Fibroblast of peridontal ligament (primary cell): Measurements from ENCODE around the gene ARMC9.
"Not testable (repeated sequence)": the region's sequence is repeated elsewhere in the genome, so short reads cannot be mapped to it uniquely, and the experiment has no call there.

Source experiments
- DNase-seq: peaks from one replicate; pipeline ENCODE4 v3.0.0-alpha.2; 2010; ENCODE audit errors: extremely low read depth

ARMC9 gene

DNA sequence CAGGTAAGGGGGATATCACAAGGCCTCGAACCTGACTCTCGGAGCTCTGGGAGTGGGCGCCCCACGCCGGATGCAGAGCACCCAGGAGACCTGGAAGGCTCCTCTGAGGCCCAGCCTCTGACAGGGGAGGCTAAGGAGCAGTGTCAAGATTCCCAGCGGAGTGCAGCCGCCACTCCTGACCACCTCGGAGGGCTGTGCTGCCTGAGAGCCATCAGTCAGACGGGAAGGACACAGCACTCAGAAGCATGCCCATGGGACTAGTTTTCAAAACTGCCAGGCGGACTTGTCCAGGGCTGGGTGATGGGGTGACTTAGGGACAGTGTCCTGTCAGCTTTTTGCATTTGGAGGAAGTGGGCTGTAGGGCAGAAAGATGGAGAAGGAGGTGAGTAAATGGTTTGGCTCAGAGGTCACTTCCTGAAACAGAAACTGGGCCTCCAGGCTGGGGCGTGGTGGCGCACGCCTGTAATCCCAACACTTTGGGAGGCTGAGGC lies 162.5 kb downstream of the ARMC9 start:
- DNase-seq: no peak

DNA sequence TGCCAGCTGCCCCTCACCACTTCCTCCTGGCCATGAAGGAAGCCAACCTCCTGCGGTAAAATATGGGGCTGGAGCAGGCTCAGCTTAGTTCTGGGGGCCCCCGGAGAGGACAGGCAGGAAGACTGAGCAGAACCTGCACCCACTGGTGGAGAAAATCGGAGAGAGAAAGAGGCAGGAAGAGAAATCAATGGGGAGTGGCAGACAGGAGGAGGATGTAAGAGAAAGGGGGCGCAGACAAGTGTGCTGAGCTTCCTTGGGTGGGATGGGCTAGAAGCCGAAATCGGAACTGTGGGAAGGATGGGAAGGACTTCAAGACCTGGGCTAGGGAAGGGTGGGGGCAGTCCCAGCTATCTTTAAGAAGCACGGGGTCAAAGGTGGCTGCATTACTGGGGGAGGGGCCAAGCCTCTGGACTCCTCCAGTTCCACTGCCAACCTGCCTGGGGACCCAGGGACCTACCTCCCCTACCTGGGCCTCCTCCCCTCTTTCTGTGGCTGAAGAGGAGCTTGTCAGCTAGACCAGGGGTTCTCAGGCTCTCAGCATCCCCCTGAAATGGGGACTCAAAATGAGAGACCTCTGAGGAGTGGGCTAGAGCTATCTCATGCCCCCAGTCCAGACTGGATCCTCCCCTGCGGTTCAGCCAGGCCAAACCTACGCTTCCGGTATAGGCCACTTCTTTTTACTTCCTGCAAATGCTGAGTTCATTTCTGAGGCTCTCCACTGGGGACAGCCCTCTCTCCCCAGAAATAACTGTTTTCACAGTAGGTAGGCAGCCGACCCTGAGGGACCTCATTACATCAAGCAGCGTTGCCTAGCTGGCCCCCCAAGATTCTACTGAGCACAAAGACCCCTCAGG lies 163.5 kb downstream of the ARMC9 start:
- DNase-seq: no peak

DNA sequence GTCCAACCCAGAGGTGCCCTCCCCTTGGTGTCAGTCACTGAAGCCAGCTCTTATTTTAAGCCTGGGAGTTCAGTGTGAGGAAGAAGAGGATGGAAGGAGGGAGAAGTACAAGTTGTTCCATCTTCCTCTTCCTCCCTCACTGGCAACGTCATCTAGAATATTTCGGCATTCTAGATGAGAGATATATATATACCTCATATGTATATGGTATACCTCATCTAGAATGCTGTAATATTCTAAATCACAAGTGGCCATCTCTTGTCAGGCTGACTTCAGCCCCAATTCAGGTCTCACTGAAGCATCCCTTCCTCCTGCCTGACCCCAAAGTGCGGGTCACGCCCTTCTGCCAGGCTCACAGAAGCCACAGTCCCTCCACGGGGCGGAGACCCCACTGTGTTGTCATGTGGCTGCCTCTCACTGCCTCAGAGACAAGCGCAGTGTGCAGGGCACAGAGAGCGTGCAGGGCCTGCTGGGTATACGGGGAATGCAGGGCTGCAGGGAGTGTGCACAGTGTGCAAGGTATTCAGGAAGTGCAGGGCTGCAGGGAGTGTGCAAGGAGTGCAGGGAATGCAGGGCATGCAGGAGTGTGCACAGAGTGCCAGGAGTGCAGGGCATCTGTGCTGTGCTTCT lies 164.2 kb downstream of the ARMC9 start:
- no peak for DNase-seq

DNA sequence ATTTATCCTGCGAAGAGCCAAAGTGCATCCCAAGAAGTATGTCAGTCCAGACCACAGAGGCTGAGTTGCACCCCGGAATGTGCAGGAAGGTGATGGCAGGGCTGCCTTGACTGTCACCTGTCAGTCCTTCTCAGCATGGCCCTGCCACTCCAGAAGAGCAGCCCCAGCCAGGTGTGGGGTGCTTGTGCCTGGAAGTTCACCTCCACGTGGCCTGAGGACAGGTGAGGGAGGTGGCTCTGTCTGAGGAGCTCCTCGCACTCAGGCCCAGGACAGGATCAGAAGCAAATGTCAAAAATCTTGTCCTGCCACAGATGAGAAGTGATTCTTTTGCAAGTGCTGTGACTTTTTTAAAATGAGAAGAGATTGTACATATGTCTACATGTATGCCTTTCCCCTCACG lies 165.6 kb downstream of the ARMC9 start:
- no peak for DNase-seq

DNA sequence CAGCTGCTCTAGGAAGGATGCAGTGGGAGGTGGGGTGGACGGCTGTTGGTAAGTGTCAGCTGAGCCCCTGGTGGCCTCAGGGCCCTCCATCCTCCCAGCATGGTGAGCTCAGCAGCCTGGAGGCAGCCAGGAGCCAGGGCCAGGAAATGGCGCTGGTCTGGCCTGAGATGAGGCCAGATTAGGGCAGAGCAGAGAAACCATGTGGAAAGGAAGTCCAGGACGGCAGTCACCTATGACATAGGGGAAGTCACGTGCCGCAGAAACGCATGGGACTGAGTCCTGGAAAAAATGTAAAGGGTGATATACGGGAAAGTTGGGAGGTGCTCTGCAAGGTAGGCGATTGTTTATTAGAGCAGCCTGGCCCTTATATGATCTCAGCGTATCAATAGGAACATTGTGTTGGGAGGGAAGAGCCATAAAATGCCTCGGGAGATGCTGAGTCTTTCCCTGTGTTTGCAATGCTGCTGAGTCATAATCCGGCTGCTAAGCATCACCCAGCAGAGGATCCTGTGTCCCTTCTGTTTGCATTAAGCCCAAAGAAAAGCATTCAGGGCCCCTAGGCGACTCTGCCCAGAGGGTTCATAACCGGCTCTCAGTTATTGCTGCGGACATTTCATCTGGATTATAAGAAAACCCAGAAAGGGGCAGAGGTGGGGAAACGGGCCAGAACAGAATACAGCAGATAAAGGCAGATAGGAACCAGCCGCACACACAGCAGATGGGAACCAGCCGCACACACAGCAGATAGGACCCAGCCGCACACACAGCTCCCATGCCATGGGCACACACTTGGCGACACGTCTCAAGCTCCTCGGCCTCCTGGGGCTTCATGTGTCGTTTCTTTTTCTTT lies 166.8 kb downstream of the ARMC9 start:
- DNase-seq: peak; percentile 66

DNA sequence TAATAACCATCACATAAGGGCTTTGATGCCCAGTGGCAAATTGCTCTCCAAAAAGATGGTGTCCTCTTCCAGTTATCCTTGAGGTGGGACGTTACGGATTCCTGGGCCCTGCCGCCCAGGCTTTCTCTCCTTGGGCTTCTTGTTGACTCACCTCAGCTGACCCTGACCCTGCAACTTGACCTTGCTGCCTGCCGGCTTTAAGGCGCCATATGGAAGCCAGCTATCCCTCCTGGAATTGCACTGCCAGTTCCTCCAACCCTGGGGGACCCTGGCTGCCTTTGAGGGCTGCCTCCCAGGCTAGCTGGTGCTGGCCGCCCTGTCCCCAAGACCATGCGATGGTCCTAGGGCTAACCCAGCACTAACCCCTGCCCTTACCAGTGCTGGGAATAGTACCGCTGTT lies 168.7 kb downstream of the ARMC9 start:
- DNase-seq: no peak

DNA sequence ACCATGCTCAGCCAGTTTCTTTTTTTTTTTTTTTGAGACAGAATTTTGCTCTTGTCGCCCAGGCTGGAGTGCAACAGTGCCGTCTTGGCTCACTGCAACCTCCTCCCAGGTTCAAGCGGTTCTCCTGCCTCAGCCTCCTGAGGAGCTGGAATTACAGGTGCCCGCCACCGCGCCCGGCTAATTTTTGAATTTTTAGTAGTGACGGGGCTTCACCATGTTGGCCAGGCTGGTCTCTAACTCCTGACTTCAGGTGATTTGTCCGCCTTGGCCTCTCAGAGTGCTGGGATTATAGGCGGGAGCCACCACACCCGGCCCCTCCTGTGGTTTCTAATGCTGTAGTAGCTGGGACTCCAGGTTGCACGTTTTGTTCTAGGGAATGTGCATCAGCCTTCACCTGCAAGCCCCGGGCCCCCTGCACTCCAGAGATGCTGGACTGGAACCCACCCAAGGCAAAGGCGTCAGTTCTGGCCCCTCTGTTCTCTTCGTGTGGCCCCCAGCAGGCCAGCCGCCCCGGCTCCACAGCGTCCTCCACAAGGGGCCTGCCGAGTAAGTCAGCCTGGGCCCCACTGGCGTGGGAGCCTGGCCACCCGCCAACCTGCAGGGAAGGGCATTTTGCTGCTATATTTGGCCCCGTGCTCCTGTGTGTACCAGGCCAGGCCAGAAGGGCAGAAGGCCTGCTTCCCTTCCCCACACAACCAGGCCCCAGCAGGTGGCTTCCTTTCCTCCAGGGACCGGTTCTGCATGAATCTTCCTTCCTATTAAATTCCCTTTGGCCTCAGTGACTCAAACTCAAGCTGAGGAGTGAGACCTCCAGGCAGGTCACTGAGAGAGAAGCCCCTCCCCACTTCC lies 171.4 kb downstream of the ARMC9 start:
- no peak for DNase-seq

DNA sequence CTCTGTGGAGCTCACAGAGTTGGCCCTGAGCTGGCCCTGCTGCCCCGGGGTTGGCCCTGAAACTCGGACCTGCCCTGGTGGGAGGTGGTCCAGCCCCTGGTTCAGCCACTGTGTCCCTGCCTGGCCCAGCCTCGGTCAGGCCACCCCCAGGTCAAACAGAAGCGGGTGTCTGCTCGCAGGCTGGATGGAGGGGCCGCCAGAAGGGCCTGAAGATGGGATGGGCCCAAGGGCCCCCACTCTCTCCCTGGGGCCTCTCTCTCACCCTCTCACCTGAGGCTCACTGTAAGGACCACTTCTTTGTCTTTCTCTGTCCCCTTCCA lies 172.0 kb downstream of the ARMC9 start:
- DNase-seq: no peak

DNA sequence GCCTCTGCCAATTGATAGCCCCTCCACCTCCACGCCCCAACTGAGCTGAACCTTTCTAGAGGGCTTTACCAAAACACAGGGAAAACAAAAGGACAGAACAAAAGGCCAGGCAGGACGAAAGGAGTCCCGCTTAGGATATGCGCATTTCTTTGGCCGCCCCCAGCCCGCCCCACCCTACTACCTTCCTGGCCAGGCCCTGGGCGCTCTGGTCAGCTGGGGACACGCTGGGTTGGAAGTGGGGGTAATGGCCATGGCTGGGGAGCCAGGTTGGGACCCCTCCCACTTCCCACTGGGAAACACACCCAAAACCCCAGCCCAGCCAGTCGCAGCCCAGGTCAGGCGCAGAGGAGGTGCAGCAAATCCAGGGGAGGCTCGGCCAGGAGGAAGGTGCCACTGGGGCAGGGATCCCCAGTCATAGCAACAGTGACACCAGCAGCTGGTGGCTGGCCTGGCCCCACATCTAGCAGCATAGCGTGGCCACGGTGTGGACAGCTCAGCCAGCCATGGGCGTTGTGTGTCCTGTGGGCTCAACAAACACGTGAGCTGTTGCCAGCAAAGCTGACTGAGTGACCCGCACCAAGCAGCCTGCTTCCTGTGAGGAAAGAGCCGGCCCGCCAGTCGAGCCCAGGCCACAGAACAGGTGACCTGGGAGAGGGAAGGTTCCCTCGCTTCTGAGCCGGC lies 172.5 kb downstream of the ARMC9 start:
- no peak for DNase-seq

DNA sequence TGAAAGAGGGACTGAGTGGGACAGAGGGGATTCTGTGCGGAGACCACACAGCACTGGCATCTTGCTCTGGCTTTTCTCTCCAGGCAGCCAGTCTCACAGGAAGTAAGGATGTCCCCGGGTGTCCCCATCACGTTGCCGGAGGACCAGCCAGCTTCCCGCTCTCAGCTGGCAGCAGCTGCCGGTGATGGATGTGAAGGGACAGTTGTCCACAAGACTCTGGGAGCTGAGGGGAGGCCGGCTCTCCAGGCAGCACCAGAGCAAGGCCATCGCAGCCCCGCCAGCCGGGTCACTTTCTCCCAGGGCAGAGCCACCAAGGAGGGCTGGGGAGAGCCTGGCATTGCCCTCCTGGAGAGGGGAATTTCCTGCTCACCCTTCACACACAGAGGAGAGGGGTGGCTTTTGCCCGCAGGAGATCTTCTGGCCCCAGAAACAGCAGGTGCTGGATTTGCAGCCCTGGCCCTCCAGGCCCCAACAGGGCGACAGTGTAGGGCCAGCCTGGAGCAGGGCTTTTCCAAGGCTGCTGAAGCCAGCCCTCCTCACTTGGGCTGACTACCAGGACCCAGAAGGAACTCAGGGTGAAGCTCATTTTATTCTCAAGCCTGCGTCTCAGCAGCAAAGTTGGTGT lies 173.1 kb downstream of the ARMC9 start:
- DNase-seq: no peak

DNA sequence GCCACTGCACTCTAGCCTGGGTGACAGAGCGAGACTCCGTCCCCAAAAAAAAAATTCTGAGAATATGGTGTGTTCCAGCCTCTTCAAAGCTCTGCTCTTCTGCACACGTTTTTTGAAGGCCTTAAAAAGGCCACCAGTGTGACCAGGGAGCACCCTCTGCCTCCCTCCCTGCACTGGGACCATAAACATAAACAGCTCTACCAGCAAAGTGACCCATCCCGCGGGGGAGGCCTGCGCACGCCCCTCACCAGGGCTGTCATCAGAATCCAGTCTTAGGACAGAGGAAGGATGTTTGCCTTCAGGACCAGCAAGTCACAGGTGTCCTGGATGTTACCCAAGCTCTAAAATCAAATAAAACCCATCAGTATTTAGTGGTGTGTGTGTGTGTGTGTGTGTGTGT lies 173.9 kb downstream of the ARMC9 start:
- no peak for DNase-seq

DNA sequence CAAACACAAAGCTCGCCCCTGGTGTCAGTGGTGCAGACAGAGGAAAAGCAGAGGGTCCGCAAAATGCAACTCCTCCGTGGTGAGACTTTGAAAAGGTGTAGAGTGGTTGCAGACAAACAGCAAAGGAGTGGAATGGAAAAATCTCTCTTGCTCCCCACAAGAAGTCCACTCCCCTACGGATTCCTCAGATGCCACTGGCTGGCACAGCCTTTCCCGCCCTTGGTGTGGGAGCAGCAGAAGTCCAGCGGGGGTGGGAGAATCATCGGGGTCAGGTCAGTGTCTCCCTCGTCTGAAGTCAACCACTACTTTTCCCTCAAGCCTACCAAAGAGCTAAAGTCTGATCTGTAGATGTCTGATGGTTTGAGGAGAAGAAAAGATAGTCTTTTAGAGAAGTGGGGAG lies 174.8 kb downstream of the ARMC9 start:
- no peak for DNase-seq

DNA sequence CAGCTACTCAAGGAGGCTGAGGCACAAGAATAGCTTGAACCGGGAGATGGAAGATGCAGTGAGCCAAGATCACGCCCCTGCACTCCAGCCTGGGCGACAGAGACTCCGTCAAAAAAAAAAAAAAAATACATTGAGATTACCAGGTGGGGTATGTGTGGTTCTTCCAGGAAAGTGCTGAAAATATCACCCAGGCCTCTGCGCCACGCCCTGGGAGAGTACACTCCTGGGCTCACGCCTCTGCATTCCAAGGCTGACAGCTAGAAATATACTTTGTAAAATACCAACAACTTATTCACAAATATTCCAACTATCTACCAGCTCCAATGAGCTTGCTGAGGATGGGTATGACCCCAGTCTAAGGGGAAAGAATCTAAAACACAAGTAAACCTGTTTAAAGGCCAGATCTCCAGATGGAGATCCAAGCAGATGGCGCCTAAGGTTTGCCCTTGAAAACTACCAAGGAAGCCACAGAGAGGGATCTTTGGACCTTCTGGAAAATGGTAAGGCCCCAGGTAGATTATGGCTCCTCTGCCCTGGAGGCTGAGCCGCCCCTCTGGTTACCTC lies 175.4 kb downstream of the ARMC9 start:
- DNase-seq: no peak

DNA sequence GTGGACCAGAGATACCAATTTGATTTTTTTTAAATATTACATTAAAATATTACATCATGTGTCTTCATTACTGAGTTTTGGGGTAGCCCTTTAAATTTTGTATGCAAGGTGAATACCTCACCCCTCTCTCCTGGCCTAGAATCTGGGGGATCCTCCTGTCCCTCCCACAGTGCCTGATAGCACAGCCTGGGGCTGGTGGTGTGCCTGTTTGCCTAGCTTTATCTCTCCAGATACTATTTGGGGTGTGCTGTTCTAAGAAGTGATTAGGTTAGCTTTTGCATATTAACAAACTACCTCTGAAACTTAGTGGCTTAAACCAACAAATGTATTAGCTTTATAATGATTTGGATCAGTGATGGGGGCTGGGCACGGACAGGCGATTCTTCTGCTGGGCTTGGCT lies 176.3 kb downstream of the ARMC9 start:
- no peak for DNase-seq

DNA sequence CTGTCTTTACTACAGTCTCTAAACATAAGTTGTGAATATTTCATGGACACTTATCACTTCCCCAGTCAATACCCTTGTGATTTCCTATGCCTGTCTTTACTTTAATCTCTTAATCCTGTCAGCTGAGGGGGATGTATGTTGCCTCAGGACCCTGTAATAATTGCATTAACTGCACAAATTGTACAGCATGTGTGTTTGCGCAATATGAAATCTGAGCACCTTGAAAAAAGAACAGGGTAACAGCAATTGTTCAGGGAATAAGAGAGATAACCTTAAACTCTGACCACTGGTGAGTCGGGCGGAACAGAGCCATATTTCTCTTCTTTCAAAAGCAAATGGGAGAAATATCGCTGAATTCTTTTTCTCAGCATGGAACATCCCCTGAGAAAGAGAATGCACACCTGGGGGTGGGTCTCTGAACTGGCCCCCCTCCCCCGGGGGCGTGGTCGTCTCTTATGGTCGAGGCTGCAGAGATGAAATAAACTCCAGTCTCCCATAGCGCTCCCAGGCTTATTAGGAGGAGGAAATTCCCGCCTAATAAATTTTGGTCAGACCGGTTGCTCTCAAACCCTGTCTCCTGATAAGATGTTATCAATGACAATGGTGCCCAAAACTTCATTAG lies 177.7 kb downstream of the ARMC9 start:
- DNase-seq: not testable (repeated sequence)

DNA sequence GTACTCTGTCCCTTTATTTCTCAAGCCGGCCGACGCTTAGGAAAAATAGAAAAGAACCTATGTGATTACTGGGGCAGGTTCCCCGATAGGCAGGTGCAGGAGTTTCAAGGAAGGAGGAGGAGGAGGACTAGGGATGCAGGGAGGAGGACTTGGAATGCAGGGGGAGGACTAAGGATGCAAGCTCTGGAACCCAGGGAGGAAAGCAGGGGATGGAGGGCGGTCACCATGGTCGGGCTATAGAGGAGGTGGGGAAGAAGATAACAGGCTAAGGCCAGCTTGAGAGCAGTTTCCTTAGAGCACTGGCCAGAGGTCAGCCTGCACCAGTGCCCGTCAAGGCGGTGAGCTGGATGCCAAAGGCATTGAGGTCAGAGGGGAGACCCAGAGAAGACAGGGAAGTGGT lies 178.4 kb downstream of the ARMC9 start:
- DNase-seq: no peak

DNA sequence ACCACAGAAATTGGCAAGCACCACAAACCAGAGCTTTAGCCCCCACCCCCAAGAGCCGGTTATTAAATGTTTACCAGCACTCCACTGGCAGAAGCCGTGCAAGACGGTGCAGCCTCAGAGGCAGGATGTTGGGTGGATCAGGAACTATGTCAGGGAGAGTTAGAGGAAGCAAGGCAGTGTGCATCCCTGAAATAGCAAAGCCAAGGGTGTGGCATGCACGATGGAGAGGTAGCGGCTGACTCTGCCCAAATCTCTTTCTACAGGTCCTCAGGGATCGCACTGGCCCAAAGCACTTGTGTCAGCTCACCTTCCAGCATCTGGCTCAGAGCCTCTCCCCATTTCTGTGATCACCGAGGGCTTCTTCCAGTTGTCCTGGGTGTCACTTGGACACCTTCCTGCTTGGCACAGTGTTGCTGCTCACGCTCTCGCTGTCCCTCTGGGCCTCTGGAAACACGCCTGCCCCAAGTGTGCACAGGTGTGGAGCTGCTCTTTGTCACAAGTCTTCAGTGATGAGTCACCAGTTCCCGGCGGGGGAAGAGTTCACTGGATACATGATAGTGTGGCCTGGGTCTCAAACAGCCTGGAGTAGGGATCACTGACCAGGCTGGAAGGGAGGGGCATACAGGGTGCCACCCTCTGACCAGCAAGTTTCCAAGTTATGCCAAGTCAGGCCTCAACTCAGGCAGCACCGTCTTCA lies 179.7 kb downstream of the ARMC9 start:
- DNase-seq: no peak

DNA sequence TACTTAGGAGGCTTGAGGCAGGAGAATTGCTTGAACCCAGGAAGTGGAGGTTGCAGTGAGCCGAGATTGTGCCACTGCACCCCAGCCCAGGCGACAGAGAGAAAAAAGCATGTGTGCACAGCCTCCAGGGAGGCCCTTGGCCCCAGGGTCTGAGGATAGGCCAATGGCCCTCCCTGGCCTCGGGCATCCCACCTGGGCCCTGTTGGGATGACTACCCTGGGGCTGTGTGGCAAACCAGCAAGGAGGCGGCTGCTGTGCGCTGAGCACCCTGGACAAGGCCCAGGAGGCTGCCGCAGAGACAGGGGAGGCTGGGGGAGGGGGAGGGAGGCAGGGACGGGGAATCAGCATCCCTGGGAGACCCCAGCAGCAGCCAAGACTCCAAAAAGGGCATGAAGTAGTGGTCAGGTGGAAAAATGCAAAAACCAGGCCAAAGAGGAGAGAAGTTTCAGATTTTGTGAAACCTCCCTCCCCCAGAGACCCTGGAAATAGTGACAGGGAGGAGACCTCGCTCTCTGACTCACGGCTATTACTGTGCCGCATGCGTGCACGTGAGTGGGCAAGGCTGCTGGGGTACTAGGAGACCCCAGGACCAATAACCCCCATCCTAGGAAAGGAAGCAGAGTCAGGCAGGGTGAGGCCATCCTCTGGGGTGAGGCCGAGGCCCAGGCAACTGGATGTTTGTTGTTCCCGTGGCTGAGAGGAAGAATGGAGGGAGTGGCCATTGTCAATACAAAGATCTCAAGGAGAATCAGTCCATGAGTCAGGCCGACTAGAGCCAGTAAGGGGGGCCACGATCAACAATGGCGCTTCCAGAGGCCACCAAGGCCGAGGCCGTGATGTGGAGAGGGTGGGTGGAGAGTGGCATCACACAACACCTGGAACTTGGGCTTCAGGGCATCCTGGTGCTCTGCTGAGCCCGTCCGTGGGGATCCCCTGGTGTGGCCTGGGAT lies 181.1 kb downstream of the ARMC9 start:
- DNase-seq: no peak
